Duodenal mucosa (tissue), 2 donors: ENCODE results near the gene APOL4.
"Not testable (repeated sequence)": the region's sequence is repeated elsewhere in the genome, so short reads cannot be mapped to it uniquely, and the experiment has no call there.

Experiments used
- H3K27ac ChIP-seq: one replicate; pipeline ENCODE4 v1.7.0; 2013; ENCODE audit warnings: low read depth, low read length
- H3K27me3 ChIP-seq, 2 donors: one replicate each; pipeline ENCODE4 v1.7.0; 2013; ENCODE audit warnings: low read length in 2 of 2, control low read depth in 1 of 2; ENCODE audit not compliant: insufficient read depth in 2 of 2, control insufficient read depth in 1 of 2
- H3K36me3 ChIP-seq, 2 donors: one replicate each; pipeline ENCODE4 v1.7.0; 2013; ENCODE audit warnings: low read length in 2 of 2, control low read depth in 1 of 2; ENCODE audit not compliant: insufficient read depth in 2 of 2, control insufficient read depth in 1 of 2
- H3K4me1 ChIP-seq, 2 donors: one replicate each; pipeline ENCODE4 v1.7.0; 2013; ENCODE audit warnings: low read length in 2 of 2, control low read depth in 1 of 2; ENCODE audit not compliant: insufficient read depth in 2 of 2, control insufficient read depth in 1 of 2
- H3K4me3 ChIP-seq, 2 donors: one replicate each; pipeline ENCODE4 v1.7.0; 2013; ENCODE audit warnings: low read length in 2 of 2, low read depth in 1 of 2
- H3K9ac ChIP-seq, 2 donors: one replicate each; pipeline ENCODE4 v1.7.0; 2013; ENCODE audit warnings: low read length in 2 of 2, low read depth in 1 of 2
- H3K9me3 ChIP-seq, 2 donors: one replicate each; pipeline ENCODE4 v1.7.0; 2013; ENCODE audit warnings: low read length in 2 of 2, control low read depth in 1 of 2; ENCODE audit not compliant: control insufficient read depth in 1 of 2

The APOL4 gene

DNA sequence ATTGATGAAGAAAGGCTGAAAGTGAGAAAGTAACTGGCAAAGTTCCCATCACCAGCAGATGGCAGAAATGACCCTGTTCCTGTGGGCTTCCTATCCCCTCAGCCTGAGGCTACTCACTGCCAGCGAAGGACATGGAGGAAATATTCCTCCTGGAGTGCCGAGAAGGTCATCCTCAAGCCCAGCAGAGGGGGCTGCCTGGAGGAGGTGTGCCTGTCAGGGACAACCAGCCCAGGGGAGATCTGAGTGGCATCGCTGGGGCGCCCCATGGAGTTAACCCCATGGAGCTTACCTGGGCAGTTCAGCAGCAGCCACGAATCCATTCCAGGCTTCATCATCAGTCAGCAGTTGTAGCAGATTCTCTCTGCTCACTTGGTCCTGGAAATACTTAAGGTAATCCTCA lies 29.4 kb upstream of the APOL4 start:
- H3K27ac ChIP-seq, H3K4me3 ChIP-seq, H3K4me1 ChIP-seq, H3K27me3 ChIP-seq, H3K9ac ChIP-seq, H3K9me3 ChIP-seq: not testable (repeated sequence)
- H3K36me3 ChIP-seq = peaks cover 27 to 68% of the 10 kb centered on the region in 2 donors

DNA sequence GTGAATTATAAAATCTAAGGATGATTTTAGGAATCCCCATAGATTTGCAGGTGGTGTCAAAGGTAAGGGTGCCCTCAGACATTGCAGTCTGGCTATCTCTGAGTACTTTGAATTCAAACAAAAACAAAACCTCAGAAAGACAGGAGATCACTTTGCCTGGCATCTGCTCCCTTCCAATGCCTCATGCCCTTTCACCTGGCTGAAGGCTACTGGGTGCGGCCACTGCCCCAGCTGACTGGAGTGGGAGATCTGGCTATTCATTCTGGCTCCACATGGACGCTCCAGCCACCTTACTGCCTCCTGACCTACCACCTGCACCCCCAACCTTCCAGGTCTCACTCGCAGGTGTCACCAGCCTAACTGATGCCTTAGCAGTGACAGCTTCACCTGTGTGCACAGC lies 28.0 kb upstream of the APOL4 start:
- H3K4me3 ChIP-seq, H3K9ac ChIP-seq, H3K27ac ChIP-seq, H3K9me3 ChIP-seq, H3K27me3 ChIP-seq, H3K4me1 ChIP-seq: not testable (repeated sequence)
- H3K36me3 ChIP-seq = peaks cover 22 to 68% of the 10 kb centered on the region in 2 donors

DNA sequence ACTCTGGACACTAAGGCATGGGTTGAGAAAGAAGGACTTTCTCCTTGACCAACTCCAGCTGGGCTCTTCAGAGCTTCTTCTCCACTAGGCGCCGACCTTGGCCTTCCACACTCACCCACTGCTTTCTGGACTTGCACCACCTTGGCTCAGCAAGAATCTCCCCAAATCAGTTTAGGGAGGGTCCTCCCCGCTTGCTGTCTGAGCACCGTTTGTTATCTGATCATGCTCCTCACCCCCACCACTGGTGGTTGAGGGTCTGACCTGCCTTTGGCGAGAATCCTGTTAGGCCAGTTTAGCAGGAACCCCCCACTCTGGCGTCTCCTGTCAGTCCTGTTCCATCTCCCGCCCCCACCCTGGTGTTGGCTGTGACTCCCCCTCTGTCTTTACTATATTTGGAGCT lies 27.3 kb upstream of the APOL4 start:
- H3K27ac ChIP-seq = no peak overlapping the region
- H3K9ac ChIP-seq = no peak overlapping the region
- peaks cover 0 to 4% of the 10 kb centered on the region in 2 donors for H3K4me1 ChIP-seq
- H3K36me3 ChIP-seq = peaks cover 21 to 68% of the 10 kb centered on the region in 2 donors
- no peaks in the 10 kb centered on the region for H3K27me3 ChIP-seq
- no peak overlapping the region for H3K4me3 ChIP-seq
- H3K9me3 ChIP-seq = no peaks in the 10 kb centered on the region

GRCh38 chr22:36228369-36228768 lies 26.8 kb upstream of the APOL4 start:
- H3K4me1 ChIP-seq, H3K27me3 ChIP-seq, H3K9me3 ChIP-seq, H3K9ac ChIP-seq, H3K27ac ChIP-seq, H3K4me3 ChIP-seq: not testable (repeated sequence)
- H3K36me3 ChIP-seq = peaks cover 17 to 62% of the 10 kb centered on the region in 2 donors

- Histone ChIP-seq H3K4me3 (no peak overlapping the region), H3K27ac (no peak overlapping the region), H3K9ac (no peak overlapping the region), H3K4me1 (no peaks in the 10 kb centered on the region), H3K27me3 (no peaks in the 10 kb centered on the region), H3K36me3 (peaks cover 14 to 57% of the 10 kb centered on the region in 2 donors), H3K9me3 (no peaks in the 10 kb centered on the region)
Observed at GRCh38 chr22:36227806-36228205, 26.2 kb upstream of the APOL4 start.

DNA sequence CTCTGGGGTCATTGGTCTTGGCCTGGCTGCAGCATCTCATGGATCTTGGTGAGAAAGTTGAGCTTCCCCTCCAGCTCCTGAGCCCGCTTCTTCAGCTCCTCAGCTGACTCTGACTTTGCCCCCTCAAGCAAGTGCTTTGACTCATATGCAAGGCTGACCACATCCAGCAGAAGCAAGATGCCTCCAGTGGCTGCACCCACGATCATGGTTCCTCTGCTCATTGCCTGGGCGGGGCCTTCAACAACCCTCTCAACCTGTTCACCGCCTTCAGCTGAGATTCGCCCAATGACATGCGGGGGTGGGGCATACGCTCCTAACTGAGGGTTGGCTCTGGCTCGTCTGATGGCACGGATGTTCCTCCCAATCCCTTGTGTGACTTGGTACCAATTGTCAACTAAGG lies 25.8 kb upstream of the APOL4 start:
- Histone ChIP-seq H3K27me3 (no peaks in the 10 kb centered on the region), H3K9ac (no peak overlapping the region), H3K27ac (no peak overlapping the region), H3K4me3 (no peak overlapping the region), H3K9me3 (no peaks in the 10 kb centered on the region), H3K36me3 (peaks cover 14 to 52% of the 10 kb centered on the region in 2 donors), H3K4me1 (no peaks in the 10 kb centered on the region)

- Histone ChIP-seq H3K4me1 (peaks cover 0 to 5% of the 10 kb centered on the region in 2 donors), H3K9me3 (no peaks in the 10 kb centered on the region), H3K9ac (no peak overlapping the region), H3K27ac (no peak overlapping the region), H3K4me3 (no peak overlapping the region), H3K27me3 (no peaks in the 10 kb centered on the region), H3K36me3 (peaks cover 14 to 40% of the 10 kb centered on the region in 2 donors)
Observed at GRCh38 chr22:36226189-36226588, 24.6 kb upstream of the APOL4 start.

- H3K4me1 ChIP-seq = peaks cover 5% of the 10 kb centered on the region in 2 donors
- no peak overlapping the region for H3K9ac ChIP-seq
- H3K36me3 ChIP-seq = peaks cover 10 to 33% of the 10 kb centered on the region in 2 donors
- H3K9me3 ChIP-seq = no peaks in the 10 kb centered on the region
- H3K4me3 ChIP-seq = no peak overlapping the region
- no peak overlapping the region for H3K27ac ChIP-seq
- no peaks in the 10 kb centered on the region for H3K27me3 ChIP-seq
Observed at GRCh38 chr22:36225333-36225922, 23.8 kb upstream of the APOL4 start.

- Histone ChIP-seq H3K9me3 (no peaks in the 10 kb centered on the region), H3K27ac (no peak overlapping the region), H3K27me3 (no peaks in the 10 kb centered on the region), H3K9ac (no peak overlapping the region), H3K4me3 (no peak overlapping the region), H3K36me3 (peaks cover 7 to 25% of the 10 kb centered on the region in 2 donors), H3K4me1 (peaks cover 5 to 8% of the 10 kb centered on the region in 2 donors)
Observed at GRCh38 chr22:36224245-36224644, 22.6 kb upstream of the APOL4 start.

DNA sequence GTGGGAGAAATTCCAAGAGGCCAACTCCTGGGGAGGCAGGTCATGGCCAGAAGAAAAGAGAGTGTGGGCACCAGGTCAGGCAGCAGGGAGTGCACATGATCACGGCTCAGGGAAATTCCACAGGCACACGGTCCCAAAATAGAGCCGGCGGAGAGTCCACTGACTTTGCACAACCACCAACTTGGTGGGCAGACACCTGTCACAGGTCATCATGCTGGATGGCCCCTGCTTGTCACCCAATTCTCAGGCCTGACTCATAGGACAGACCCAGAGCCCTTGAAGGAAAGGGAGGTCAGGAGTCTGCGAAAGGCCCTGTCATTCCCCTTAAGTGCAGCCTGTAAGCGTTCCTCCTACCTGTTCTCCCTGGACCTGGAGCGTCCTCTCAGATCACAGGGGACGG lies 21.9 kb upstream of the APOL4 start:
- Histone ChIP-seq H3K4me1 (peaks cover 5 to 8% of the 10 kb centered on the region in 2 donors), H3K27me3 (no peaks in the 10 kb centered on the region), H3K9me3 (no peaks in the 10 kb centered on the region), H3K4me3 (no peak overlapping the region), H3K9ac (no peak overlapping the region), H3K36me3 (peaks cover 7 to 18% of the 10 kb centered on the region in 2 donors), H3K27ac (no peak overlapping the region)
